Neural cell (in vitro differentiated cells): ENCODE data around the gene VHLL.

Experiments used
- EZH2 ChIP-seq: fragments of 200-600, 300-800 bp; shearing (Covaris generic), sonication (generic); IDR thresholded peaks from 2 replicates; pipeline ENCODE4 v1.6.1; 2014; ENCODE audit warnings: antibody characterized with exemption, low read length, borderline replicate concordance, mild to moderate bottlenecking; ENCODE audit not compliant: insufficient read depth, poor library complexity, severe bottlenecking
- TAF1 ChIP-seq: IDR thresholded peaks from 2 replicates; pipeline ENCODE4 v1.6.1; 2012; ENCODE audit warnings: low read depth
- TF ChIP-seq, protein P1 (sequence below): fragments of 450-650 bp; IDR thresholded peaks from 2 replicates; pipeline ENCODE4 v1.5.1; 2014; ENCODE audit warnings: antibody characterized with exemption, mild to moderate bottlenecking, moderate library complexity; ENCODE audit not compliant: poor library complexity, severe bottlenecking

DNA sequence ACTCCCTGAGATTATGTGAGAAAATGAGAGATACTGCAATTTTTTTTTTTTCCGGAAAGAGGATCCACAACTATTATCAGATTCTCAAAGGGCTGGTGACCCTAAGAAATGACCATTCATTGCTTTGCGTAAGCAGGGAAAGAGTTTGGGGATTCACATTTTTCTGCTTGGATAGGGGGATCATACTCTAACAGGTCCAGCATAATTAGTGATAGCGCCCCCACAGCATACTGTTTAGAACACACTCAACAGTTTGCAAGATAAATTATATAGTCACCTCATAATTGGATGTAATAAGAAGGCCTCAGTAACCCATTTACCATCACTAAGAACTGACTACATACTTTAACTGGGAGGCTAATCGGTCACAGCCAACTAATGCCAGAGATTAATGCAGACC is 37.1 kb upstream of the VHLL start:
- TF ChIP-seq, protein P1, sequence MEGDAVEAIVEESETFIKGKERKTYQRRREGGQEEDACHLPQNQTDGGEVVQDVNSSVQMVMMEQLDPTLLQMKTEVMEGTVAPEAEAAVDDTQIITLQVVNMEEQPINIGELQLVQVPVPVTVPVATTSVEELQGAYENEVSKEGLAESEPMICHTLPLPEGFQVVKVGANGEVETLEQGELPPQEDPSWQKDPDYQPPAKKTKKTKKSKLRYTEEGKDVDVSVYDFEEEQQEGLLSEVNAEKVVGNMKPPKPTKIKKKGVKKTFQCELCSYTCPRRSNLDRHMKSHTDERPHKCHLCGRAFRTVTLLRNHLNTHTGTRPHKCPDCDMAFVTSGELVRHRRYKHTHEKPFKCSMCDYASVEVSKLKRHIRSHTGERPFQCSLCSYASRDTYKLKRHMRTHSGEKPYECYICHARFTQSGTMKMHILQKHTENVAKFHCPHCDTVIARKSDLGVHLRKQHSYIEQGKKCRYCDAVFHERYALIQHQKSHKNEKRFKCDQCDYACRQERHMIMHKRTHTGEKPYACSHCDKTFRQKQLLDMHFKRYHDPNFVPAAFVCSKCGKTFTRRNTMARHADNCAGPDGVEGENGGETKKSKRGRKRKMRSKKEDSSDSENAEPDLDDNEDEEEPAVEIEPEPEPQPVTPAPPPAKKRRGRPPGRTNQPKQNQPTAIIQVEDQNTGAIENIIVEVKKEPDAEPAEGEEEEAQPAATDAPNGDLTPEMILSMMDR: no peak
- TF ChIP-seq TAF1 (no peak), EZH2 (no peak)
